ENCODE data around the gene MT2A. TPM values are rescaled to one million over a fixed set of nuclear protein-coding genes. Genes with fewer than 3 reads are reported as not detected.

MT2A gene
- total and polyA plus RNA-seq, 2 of the 13 experiments (the other 11 are each of a cell fraction or from before 2014, with no cell fraction given): 135 to 371 TPM

- TF ChIP-seq, protein P1, sequence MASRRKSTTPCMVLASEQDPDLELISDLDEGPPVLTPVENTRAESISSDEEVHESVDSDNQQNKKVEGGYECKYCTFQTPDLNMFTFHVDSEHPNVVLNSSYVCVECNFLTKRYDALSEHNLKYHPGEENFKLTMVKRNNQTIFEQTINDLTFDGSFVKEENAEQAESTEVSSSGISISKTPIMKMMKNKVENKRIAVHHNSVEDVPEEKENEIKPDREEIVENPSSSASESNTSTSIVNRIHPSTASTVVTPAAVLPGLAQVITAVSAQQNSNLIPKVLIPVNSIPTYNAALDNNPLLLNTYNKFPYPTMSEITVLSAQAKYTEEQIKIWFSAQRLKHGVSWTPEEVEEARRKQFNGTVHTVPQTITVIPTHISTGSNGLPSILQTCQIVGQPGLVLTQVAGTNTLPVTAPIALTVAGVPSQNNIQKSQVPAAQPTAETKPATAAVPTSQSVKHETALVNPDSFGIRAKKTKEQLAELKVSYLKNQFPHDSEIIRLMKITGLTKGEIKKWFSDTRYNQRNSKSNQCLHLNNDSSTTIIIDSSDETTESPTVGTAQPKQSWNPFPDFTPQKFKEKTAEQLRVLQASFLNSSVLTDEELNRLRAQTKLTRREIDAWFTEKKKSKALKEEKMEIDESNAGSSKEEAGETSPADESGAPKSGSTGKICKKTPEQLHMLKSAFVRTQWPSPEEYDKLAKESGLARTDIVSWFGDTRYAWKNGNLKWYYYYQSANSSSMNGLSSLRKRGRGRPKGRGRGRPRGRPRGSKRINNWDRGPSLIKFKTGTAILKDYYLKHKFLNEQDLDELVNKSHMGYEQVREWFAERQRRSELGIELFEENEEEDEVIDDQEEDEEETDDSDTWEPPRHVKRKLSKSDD (CRISPR knock-in tag; IDR thresholded peaks at IDR 0.05; ENCODE audit: low read depth): no peak
- TF ChIP-seq NFYC (CRISPR knock-in tag; IDR thresholded peaks at IDR 0.05) (0 out of 2 replicates have a peak, but pooled peaks have one; percentile 16), ZNF777 (CRISPR knock-in tag; IDR thresholded peaks at IDR 0.05) (peak; percentile 35), CEBPB (IDR thresholded peaks at IDR 0.05; ENCODE audit: borderline replicate concordance, low read depth, low read length) (peak; percentile 78), ZNF414 (CRISPR knock-in tag; IDR thresholded peaks at IDR 0.05) (peak; percentile 33; the same call in 1 of the 2 replicates), FOXK2 (IDR thresholded peaks at IDR 0.05) (no peak), ZNF224 (CRISPR knock-in tag; IDR thresholded peaks at IDR 0.05) (no peak; the same call in 1 of the 2 replicates), ZNF790 (CRISPR knock-in tag; IDR thresholded peaks at IDR 0.05; ENCODE audit: borderline replicate concordance) (no peak), ZNF781 (CRISPR knock-in tag; IDR thresholded peaks at IDR 0.05; ENCODE audit: borderline replicate concordance, not compliant biosample characterization) (peak; percentile 91), ZNF317 (CRISPR knock-in tag; IDR thresholded peaks at IDR 0.05) (0 out of 2 replicates have a peak, but pooled peaks have one; percentile 46), SRSF1 (optimal IDR thresholded peaks at IDR 0.05; ENCODE audit: low read depth, low read length) (peak; percentile 50), ZNF589 (CRISPR knock-in tag; conservative IDR thresholded peaks at IDR 0.05) (0 out of 2 replicates have a peak, but pooled peaks have one; percentile 42), ZNF333 (CRISPR knock-in tag; IDR thresholded peaks at IDR 0.05; ENCODE audit: borderline replicate concordance) (peak; percentile 75), HIVEP1 (CRISPR knock-in tag; IDR thresholded peaks at IDR 0.05) (peak; percentile 73; the same call in 1 of the 2 replicates), ZNF644 (CRISPR knock-in tag; IDR thresholded peaks at IDR 0.05; ENCODE audit: low read depth) (peak; percentile 15; the same call in 1 of the 2 replicates), ZBTB43 (CRISPR knock-in tag; conservative IDR thresholded peaks at IDR 0.05) (0 out of 2 replicates have a peak, but pooled peaks have one; percentile 43), FOXO4 (CRISPR knock-in tag; conservative IDR thresholded peaks at IDR 0.05) (0 out of 2 replicates have a peak, but pooled peaks have one; percentile 75)
- TF ChIP-seq, protein P2, sequence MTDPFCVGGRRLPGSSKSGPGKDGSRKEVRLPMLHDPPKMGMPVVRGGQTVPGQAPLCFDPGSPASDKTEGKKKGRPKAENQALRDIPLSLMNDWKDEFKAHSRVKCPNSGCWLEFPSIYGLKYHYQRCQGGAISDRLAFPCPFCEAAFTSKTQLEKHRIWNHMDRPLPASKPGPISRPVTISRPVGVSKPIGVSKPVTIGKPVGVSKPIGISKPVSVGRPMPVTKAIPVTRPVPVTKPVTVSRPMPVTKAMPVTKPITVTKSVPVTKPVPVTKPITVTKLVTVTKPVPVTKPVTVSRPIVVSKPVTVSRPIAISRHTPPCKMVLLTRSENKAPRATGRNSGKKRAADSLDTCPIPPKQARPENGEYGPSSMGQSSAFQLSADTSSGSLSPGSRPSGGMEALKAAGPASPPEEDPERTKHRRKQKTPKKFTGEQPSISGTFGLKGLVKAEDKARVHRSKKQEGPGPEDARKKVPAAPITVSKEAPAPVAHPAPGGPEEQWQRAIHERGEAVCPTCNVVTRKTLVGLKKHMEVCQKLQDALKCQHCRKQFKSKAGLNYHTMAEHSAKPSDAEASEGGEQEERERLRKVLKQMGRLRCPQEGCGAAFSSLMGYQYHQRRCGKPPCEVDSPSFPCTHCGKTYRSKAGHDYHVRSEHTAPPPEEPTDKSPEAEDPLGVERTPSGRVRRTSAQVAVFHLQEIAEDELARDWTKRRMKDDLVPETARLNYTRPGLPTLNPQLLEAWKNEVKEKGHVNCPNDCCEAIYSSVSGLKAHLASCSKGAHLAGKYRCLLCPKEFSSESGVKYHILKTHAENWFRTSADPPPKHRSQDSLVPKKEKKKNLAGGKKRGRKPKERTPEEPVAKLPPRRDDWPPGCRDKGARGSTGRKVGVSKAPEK (CRISPR knock-in tag; IDR thresholded peaks at IDR 0.05; ENCODE audit: borderline replicate concordance): peak; percentile 48; the same call in 1 of the 2 replicates
These were observed 49.4 kb downstream of the MT2A start, which contains the start of gene MT1F (continued) for GRCh38 chr16:56657555-56658326.
